NT2/D1 (cell line): ENCODE results near the gene RFT1.

Experiments used
- SUZ12 ChIP-seq: IDR thresholded peaks from 2 replicates; pipeline ENCODE4 v1.6.1; 2011; ENCODE audit not compliant: insufficient read length, insufficient read depth; ENCODE audit errors: extremely low read depth
- YY1 ChIP-seq: IDR thresholded peaks from 2 replicates; pipeline ENCODE4 v1.6.1; 2011; ENCODE audit not compliant: insufficient read length, insufficient read depth
- ZNF274 ChIP-seq: IDR thresholded peaks from 2 replicates; pipeline ENCODE4 v1.6.1; 2011; ENCODE audit warnings: mild to moderate bottlenecking, low read depth, low read length

GRCh38 chr3:53069422-53070068, 60.7 kb downstream of the RFT1 start:
- TF ChIP-seq ZNF274 (no peak), YY1 (no peak), SUZ12 (no peak)
